Stimulated activated CD8-positive, alpha-beta memory T cell treated with anti-CD3 and anti-CD28 coated beads, Interleukin-12 subunit alpha, Interleukin-12 subunit beta, amount 100 ng/mL, for 24 hours (primary cell): ENCODE results near the gene PKDREJ.
"Not testable (repeated sequence)": the region's sequence is repeated elsewhere in the genome, so short reads cannot be mapped to it uniquely, and the experiment has no call there.

Source experiments
- DNase-seq: peaks from one replicate; pipeline ENCODE4 v3.0.0-alpha.2; 2020; ENCODE audit errors: extremely low read depth

Gene PKDREJ

GRCh38 chr22:46263216-46263590, at the start of gene PKDREJ:
Gene PKDREJ, minus strand, starts transcription at chr22:46263343. Its CDS starts 21 bp downstream, at chr22:46263322.
- no peak for DNase-seq

- DNase-seq, result not testable (repeated sequence)
These were observed 49.7 kb upstream of the PKDREJ start for GRCh38 chr22:46312848-46313247.

- no peak for DNase-seq
These were observed 48.9 kb upstream of the PKDREJ start for GRCh38 chr22:46312056-46312455.

GRCh38 chr22:46309526-46310085, 46.5 kb upstream of the PKDREJ start:
- no peak for DNase-seq

GRCh38 chr22:46308283-46308988, 45.3 kb upstream of the PKDREJ start:
- no peak for DNase-seq

- no peak for DNase-seq
These were observed 40.3 kb upstream of the PKDREJ start for GRCh38 chr22:46303347-46303965.

GRCh38 chr22:46300491-46300890, 37.3 kb upstream of the PKDREJ start:
- DNase-seq, result no peak

GRCh38 chr22:46299101-46299500, 36.0 kb upstream of the PKDREJ start:
- no peak for DNase-seq

GRCh38 chr22:46297151-46297812, 34.1 kb upstream of the PKDREJ start:
- DNase-seq, result no peak

GRCh38 chr22:46296257-46297150, 33.4 kb upstream of the PKDREJ start, which contains the start of gene GTSE1:
Gene GTSE1, plus strand, starts transcription at chr22:46296870. Its CDS starts 531 bp downstream, at chr22:46297401.
- peak; percentile 90 for DNase-seq

GRCh38 chr22:46295277-46295971, 32.3 kb upstream of the PKDREJ start:
- no peak for DNase-seq

- DNase-seq, result no peak
These were observed 31.6 kb upstream of the PKDREJ start for GRCh38 chr22:46294784-46295183.

GRCh38 chr22:46293577-46294260, 30.6 kb upstream of the PKDREJ start:
- DNase-seq, result no peak

- DNase-seq, result no peak
These were observed 29.6 kb upstream of the PKDREJ start for GRCh38 chr22:46292732-46293131.

GRCh38 chr22:46292173-46292572, 29.0 kb upstream of the PKDREJ start:
- no peak for DNase-seq

GRCh38 chr22:46290843-46291785, 28.0 kb upstream of the PKDREJ start:
- DNase-seq, result no peak

- no peak for DNase-seq
These were observed 27.1 kb upstream of the PKDREJ start for GRCh38 chr22:46290121-46290842.

- no peak for DNase-seq
These were observed 26.2 kb upstream of the PKDREJ start for GRCh38 chr22:46289244-46289891.
